ENCODE data around the gene ST6GALNAC1. TPM values are rescaled to one million over a fixed set of nuclear protein-coding genes. Genes with fewer than 3 reads are reported as not detected.

ST6GALNAC1 gene
- total and polyA plus RNA-seq, 2 of the 8 experiments (the other 6 are each of a cell fraction or from before 2014, with no cell fraction given) = not detected

GRCh38 chr17:76676629-76677028 is 33.1 kb upstream of the ST6GALNAC1 start:
- H3K36me3 ChIP-seq (ENCODE audit: control insufficient read depth in 2 of 4, insufficient read depth in 4 of 4, low read length in 3 of 4) = no peaks in the 10 kb centered on the region
- H3K4me3 ChIP-seq (ENCODE audit: extremely low read depth in 1 of 4, insufficient read depth in 2 of 4, low read depth in 3 of 4, low read length in 4 of 4) = no peak overlapping the region
- peaks cover 0 to 2% of the 10 kb centered on the region in 2 experiments for H4K20me1 ChIP-seq (replicated peaks in 1 of 2; ENCODE audit: control insufficient read depth in 1 of 2, insufficient read depth in 2 of 2, low read length in 2 of 2)
- ChIA-PET POLR2A (ENCODE audit: partially characterized antibody) (no interaction called here), CTCF (ENCODE audit: partially characterized antibody) (interaction anchor here (1.1 to 1.6 kb wide), 5 partner anchors 9 to 218 kb away, joined by 3 to 4 read pairs (median 3); no protein-coding TSS in a partner anchor)
- peaks cover 0 to 7% (median 4%) of the 10 kb centered on the region in 4 experiments; a peak in 5 of 7 replicates for H3K4me1 ChIP-seq (replicated peaks in 1 of 4; ENCODE audit: control insufficient read depth in 3 of 4, insufficient read depth in 4 of 4, low read length in 3 of 4)
- no peak overlapping the region for H3K23ac ChIP-seq (ENCODE audit: insufficient read length)
- H4K91ac ChIP-seq (replicated peaks; ENCODE audit: insufficient read length, low read length) = no peak overlapping the region
- 75% methylated on average over 6 of the region's 6 CpGs; no CpG with 5 or more reads in 1 of the 2 experiments for WGBS, 2 experiments (ENCODE audit: extremely low coverage in 1 of 2, insufficient coverage in 1 of 2, insufficient read length in 1 of 2, insufficient replicate concordance in 2 of 2, low coverage in 1 of 2, low lambda C conversion rate in 2 of 2, missing lambda C conversion rate in 1 of 2)
- no peaks in the 10 kb centered on the region for H3K79me1 ChIP-seq (ENCODE audit: low read depth, low read length)
- H3K4me2 ChIP-seq (ENCODE audit: insufficient read depth in 1 of 2, low read depth in 2 of 2, low read length in 2 of 2) = no peak overlapping the region
- no peak overlapping the region for H3K56ac ChIP-seq (replicated peaks; ENCODE audit: insufficient read length, low read depth, low read length)
- no peaks in the 10 kb centered on the region for H3K9me3 ChIP-seq (ENCODE audit: insufficient read depth in 2 of 2, low read depth in 1 of 2, low read length in 1 of 2)
- H2BK5ac ChIP-seq (ENCODE audit: low read depth, low read length) = no peak overlapping the region
- H3K18ac ChIP-seq (ENCODE audit: extremely low read depth, low read length) = no peak overlapping the region
- no peak overlapping the region for H3K14ac ChIP-seq (ENCODE audit: insufficient read length)
- no peaks in the 10 kb centered on the region for H3K79me2 ChIP-seq (ENCODE audit: control insufficient read depth in 1 of 2, insufficient read depth in 2 of 2, low read length in 2 of 2)
- H3K27ac ChIP-seq (ENCODE audit: low read depth, low read length) = no peak overlapping the region
- H4K8ac ChIP-seq (ENCODE audit: extremely low read depth, insufficient read depth, low read length) = no peak overlapping the region
- no peak overlapping the region for H4K5ac ChIP-seq (ENCODE audit: insufficient read length, low read depth, low read length)
- H3K9ac ChIP-seq (replicated peaks in 1 of 4; ENCODE audit: extremely low read depth in 1 of 4, low read depth in 3 of 4, low read length in 3 of 4) = no peak overlapping the region
- FAIRE-seq = no peak
- no peak overlapping the region for H2BK120ac ChIP-seq (replicated peaks; ENCODE audit: low read depth, low read length)
- no peak overlapping the region for H2AFZ ChIP-seq (ENCODE audit: low read length)
- H3K23me2 ChIP-seq (ENCODE audit: low read depth, low read length) = peaks cover 6% of the 10 kb centered on the region
- no peak overlapping the region for H2BK20ac ChIP-seq (ENCODE audit: low read length)
- H3K27me3 ChIP-seq (replicated peaks in 1 of 4; ENCODE audit: control insufficient read depth in 3 of 4, extremely low read depth in 1 of 4, insufficient read depth in 3 of 4, low read length in 3 of 4) = no peaks in the 10 kb centered on the region
- no peak overlapping the region for H2AK5ac ChIP-seq (ENCODE audit: low read depth, low read length)
- no peak overlapping the region for H3K4ac ChIP-seq (replicated peaks; ENCODE audit: insufficient read length, low read depth, low read length)
- no peak for DNase-seq (ENCODE audit: low read depth in 1 of 2, low spot score in 2 of 2)
- H2BK12ac ChIP-seq (ENCODE audit: low read depth, low read length) = no peak overlapping the region
- no peak overlapping the region for H2BK15ac ChIP-seq (ENCODE audit: low read length)
- TF ChIP-seq PHF8 (conservative IDR thresholded peaks at IDR 0.05; ENCODE audit: low read depth, low read length) = no peak
- no peak for TF ChIP-seq CHD1 (IDR thresholded peaks at IDR 0.05; ENCODE audit: low read depth, low read length)
- TF ChIP-seq BCL11A (IDR thresholded peaks at IDR 0.05; ENCODE audit: low read depth in 2 of 2, low read length in 2 of 2) = no peak
- TF ChIP-seq RNF2 (IDR thresholded peaks at IDR 0.05; ENCODE audit: borderline replicate concordance, low read depth, low read length, missing control alignments, poor library complexity, severe bottlenecking) = no peak
